Measurements from ENCODE around the gene ISCU.

DNA sequence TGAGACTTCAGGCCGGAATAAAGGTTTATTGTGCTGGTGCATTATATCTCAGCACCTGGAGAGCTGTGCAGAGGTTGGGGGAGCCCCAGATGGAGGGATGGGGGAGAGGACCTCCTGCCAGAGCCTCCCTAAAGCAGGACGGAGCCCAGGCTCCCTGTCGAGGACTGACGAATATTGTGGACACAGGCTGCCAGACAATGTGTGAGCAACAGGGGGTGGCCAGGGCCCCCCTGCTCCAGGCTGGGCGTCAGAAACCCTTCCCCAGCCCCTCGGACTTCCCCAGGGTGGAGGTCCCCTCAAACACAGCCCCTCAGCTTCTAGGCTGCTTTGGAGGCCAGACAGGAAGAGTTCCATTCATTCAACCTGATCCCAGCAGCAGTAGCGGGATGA is 27.4 kb downstream of the ISCU start:
- TF ChIP-seq, protein P1, sequence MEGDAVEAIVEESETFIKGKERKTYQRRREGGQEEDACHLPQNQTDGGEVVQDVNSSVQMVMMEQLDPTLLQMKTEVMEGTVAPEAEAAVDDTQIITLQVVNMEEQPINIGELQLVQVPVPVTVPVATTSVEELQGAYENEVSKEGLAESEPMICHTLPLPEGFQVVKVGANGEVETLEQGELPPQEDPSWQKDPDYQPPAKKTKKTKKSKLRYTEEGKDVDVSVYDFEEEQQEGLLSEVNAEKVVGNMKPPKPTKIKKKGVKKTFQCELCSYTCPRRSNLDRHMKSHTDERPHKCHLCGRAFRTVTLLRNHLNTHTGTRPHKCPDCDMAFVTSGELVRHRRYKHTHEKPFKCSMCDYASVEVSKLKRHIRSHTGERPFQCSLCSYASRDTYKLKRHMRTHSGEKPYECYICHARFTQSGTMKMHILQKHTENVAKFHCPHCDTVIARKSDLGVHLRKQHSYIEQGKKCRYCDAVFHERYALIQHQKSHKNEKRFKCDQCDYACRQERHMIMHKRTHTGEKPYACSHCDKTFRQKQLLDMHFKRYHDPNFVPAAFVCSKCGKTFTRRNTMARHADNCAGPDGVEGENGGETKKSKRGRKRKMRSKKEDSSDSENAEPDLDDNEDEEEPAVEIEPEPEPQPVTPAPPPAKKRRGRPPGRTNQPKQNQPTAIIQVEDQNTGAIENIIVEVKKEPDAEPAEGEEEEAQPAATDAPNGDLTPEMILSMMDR (IDR thresholded peaks at IDR 0.05), result no peak
- TF ChIP-seq POLR2A (IDR thresholded peaks at IDR 0.05) (no peak), EP300 (IDR thresholded peaks at IDR 0.05) (no peak), POLR2AphosphoS5 (IDR thresholded peaks at IDR 0.05) (no peak)
